ENCODE measurements around the gene TRIM7.

Gene TRIM7

DNA sequence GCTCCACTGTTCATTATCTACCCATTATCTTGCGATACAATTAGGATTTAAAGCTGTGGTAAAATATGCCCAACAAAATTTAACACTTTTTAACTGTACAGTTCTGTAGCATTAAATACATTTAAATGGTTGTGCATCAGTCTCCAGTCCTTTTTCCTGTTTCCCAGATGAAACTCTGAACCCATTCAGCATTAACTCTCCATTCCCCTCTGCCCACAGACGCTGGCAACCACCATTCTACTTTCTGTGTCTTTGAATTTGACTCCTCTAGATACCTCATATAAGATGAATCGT lies 2.9 kb upstream of the TRIM7 start:
- Histone ChIP-seq H3K27ac (peak overlapping the region; percentile 80; the same call in 1 of the 2 replicates), H3K4me2 (peak overlapping the region; percentile 21; the same call in 1 of the 2 replicates), H3K4me3 (IDR thresholded peaks at IDR 0.05; ENCODE audit: insufficient read depth, low read depth, low read length) (no peak overlapping the region), H3K27me3 (ENCODE audit: insufficient read depth, low read depth) (no peaks in the 10 kb centered on the region), H2AFZ (ENCODE audit: low read depth) (no peak overlapping the region), H3K79me2 (ENCODE audit: insufficient read depth, low read depth) (no peaks in the 10 kb centered on the region), H4K20me1 (ENCODE audit: insufficient read depth) (no peaks in the 10 kb centered on the region), H3K4me1 (ENCODE audit: low read depth, poor library complexity, severe bottlenecking) (peaks cover 7% of the 10 kb centered on the region), H3K36me3 (ENCODE audit: insufficient read depth) (no peaks in the 10 kb centered on the region), H3K9ac (no peak overlapping the region)
- TF ChIP-seq, protein P1, sequence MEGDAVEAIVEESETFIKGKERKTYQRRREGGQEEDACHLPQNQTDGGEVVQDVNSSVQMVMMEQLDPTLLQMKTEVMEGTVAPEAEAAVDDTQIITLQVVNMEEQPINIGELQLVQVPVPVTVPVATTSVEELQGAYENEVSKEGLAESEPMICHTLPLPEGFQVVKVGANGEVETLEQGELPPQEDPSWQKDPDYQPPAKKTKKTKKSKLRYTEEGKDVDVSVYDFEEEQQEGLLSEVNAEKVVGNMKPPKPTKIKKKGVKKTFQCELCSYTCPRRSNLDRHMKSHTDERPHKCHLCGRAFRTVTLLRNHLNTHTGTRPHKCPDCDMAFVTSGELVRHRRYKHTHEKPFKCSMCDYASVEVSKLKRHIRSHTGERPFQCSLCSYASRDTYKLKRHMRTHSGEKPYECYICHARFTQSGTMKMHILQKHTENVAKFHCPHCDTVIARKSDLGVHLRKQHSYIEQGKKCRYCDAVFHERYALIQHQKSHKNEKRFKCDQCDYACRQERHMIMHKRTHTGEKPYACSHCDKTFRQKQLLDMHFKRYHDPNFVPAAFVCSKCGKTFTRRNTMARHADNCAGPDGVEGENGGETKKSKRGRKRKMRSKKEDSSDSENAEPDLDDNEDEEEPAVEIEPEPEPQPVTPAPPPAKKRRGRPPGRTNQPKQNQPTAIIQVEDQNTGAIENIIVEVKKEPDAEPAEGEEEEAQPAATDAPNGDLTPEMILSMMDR (conservative IDR thresholded peaks at IDR 0.05; ENCODE audit: low read depth, low read length): no peak

DNA sequence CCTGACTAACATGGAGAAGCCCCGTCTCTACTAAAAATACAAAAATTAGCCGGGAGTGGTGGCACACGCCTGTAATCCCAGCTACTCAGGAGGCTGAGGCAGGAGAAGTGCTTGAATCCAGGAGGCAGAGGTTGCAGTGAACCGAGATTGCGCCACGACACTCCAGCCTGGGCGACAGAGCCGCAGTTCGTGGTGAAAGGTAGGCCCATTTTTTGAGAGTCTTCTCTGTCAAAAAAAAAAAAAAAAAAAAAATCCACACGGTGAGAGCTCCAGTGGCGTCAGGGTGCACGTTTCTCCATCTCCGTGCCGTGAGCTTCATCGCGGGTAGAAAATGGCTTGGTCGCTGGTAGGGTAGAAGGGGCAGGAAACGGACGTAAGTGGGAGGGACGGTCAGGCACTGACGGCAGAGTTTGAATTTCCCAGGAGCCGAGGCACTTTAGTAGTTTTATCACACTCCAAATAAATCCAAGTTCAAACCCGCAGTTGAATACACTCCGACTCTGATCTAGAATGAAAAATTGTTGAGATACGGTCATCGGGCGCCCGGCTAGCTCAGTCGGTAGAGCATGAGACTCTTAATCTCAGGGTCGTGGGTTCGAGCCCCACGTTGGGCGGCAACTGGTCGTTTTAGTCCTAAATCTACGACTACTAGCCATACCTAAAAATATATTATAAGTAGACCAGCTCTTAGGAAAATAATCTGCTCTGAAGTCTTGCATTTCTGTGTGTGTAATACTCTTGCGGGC lies 2.4 kb upstream of the TRIM7 start:
- Histone ChIP-seq H3K79me2 (ENCODE audit: insufficient read depth, low read depth) (no peaks in the 10 kb centered on the region), H3K27me3 (ENCODE audit: insufficient read depth, low read depth) (no peaks in the 10 kb centered on the region), H3K4me3 (IDR thresholded peaks at IDR 0.05; ENCODE audit: insufficient read depth, low read depth, low read length) (no peak overlapping the region), H3K36me3 (ENCODE audit: insufficient read depth) (no peaks in the 10 kb centered on the region), H3K27ac (peak overlapping the region; percentile 80), H3K4me1 (ENCODE audit: low read depth, poor library complexity, severe bottlenecking) (peaks cover 7% of the 10 kb centered on the region), H4K20me1 (ENCODE audit: insufficient read depth) (no peaks in the 10 kb centered on the region), H3K9ac (peak overlapping the region; percentile 69; the same call in 1 of the 2 replicates), H2AFZ (ENCODE audit: low read depth) (peak overlapping the region; percentile 73), H3K4me2 (peak overlapping the region; percentile 60)
- TF ChIP-seq, protein P1 (conservative IDR thresholded peaks at IDR 0.05; ENCODE audit: low read depth, low read length): no peak

DNA sequence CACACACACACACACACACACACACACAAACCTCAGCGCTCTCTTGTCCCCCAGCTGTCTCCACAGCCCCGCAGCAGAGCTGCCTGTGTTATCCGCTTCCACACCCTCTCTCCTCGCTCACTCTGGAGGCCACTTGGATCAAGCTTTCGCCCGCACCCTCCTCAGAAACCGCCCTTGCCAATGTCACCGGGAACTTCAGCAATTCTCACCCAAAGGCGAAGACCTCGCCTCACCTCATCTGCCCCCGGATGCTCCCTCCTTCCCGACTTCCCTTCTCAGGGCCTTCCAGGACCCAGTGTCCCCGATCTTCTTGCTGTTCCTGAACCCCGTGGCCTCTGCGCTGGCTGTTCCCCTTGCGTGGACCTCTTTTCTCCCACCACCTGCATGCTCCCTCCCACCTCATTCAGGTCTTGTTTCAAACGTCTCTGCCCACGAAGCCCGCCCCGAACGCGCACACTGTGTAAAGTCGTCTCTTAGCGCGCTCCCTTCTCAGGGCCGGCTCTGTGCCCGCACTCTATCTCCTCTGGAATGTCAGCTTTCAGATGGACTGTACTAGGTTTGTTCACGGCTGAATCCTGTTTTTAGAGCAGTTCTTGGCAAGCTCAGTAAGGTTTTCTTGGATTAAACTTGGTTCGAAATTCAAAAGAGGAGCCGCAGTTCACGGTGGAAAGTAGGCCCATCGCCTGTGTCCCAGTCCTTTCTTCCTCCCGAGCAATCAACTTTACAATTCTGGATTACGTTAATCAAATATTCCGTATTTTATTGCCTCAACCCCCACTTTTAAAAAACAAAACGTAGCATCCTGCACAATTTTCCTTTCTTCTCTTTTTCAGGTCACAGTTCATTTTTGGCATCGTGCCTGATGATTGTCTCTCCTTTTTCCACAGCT lies 1.0 kb upstream of the TRIM7 start:
- TF ChIP-seq, protein P1 (conservative IDR thresholded peaks at IDR 0.05; ENCODE audit: low read depth, low read length): no peak
- H3K79me2 ChIP-seq (ENCODE audit: insufficient read depth, low read depth): no peaks in the 10 kb centered on the region
- no peaks in the 10 kb centered on the region for H3K27me3 ChIP-seq (ENCODE audit: insufficient read depth, low read depth)
- peak overlapping the region; percentile 36; the same call in 1 of the 2 replicates for H2AFZ ChIP-seq (ENCODE audit: low read depth)
- H3K27ac ChIP-seq: no peak overlapping the region
- no peak overlapping the region for H3K4me3 ChIP-seq (IDR thresholded peaks at IDR 0.05; ENCODE audit: insufficient read depth, low read depth, low read length)
- no peaks in the 10 kb centered on the region for H3K36me3 ChIP-seq (ENCODE audit: insufficient read depth)
- H3K4me1 ChIP-seq (ENCODE audit: low read depth, poor library complexity, severe bottlenecking): peaks cover 7% of the 10 kb centered on the region
- H3K4me2 ChIP-seq: peak overlapping the region; percentile 57
- no peaks in the 10 kb centered on the region for H4K20me1 ChIP-seq (ENCODE audit: insufficient read depth)
- no peak overlapping the region; the same call in 1 of the 2 replicates for H3K9ac ChIP-seq

DNA sequence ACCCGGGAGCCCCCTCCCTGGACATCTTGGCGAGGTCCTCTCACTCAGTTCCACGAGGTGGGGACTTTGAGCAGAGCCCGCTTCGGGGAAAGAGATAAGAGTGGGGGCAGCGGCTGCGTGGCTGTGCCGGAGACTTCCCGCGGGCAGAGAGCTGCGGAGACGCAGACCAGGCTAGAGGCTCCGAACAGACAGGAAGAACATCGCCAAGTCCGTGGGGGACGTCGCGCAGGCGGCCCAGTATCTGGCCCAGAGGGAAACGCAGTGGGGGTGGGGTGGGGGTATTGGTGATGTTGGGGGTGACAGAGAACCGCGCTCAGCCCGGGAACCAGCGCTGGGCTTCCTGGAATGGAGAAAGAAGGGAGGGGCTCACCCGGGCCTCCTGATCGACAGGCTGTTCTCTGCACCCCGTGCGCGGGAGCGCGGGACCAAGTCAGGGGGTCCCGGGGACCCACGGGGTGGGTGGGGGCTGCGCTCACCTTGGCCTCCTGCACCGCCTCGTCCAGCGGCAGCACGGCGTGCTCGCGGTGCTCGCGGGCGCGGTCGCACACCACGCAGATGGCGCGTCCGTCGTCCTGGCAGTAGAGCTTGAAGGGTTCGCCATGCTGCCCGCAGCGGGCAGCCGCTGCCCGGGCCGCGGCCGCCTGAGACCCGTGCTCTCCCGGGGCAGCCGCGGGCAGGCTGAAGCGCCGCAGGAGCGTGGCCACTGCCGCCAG lies 727 bp downstream of the TRIM7 start:
- H2AFZ ChIP-seq (ENCODE audit: low read depth): no peak overlapping the region
- H3K36me3 ChIP-seq (ENCODE audit: insufficient read depth): no peaks in the 10 kb centered on the region
- H3K27ac ChIP-seq: no peak overlapping the region
- H3K27me3 ChIP-seq (ENCODE audit: insufficient read depth, low read depth): no peaks in the 10 kb centered on the region
- TF ChIP-seq, protein P1 (conservative IDR thresholded peaks at IDR 0.05; ENCODE audit: low read depth, low read length): no peak
- H3K9ac ChIP-seq: no peak overlapping the region
- H4K20me1 ChIP-seq (ENCODE audit: insufficient read depth): no peaks in the 10 kb centered on the region
- no peaks in the 10 kb centered on the region for H3K79me2 ChIP-seq (ENCODE audit: insufficient read depth, low read depth)
- no peak overlapping the region for H3K4me3 ChIP-seq (IDR thresholded peaks at IDR 0.05; ENCODE audit: insufficient read depth, low read depth, low read length)
- peaks cover 7% of the 10 kb centered on the region for H3K4me1 ChIP-seq (ENCODE audit: low read depth, poor library complexity, severe bottlenecking)
- H3K4me2 ChIP-seq: no peak overlapping the region

Measured in KMS-11 (cell line).